Umbilical cord (tissue), 2 donors: ENCODE data around the gene B3GAT1. TPM values are rescaled to one million over a fixed set of nuclear protein-coding genes. Genes with fewer than 3 reads are reported as not detected.
A peak's percentile ranks its signal among the peaks of the same experiment; 100 is the strongest.

Experiments
- DNase-seq: peaks from one replicate; pipeline ENCODE4 v3.0.0-alpha.2; 2015; ENCODE audit warnings: low spot score
- total RNA-seq: library from RNA; depleted of rRNA; stranded (reverse); fragments of >200 nt; gene quantifications from one replicate; pipeline ENCODE4 v1.2.3, GENCODE V29; 2014; ENCODE audit warnings: low replicate concordance; ENCODE audit not compliant: insufficient read depth

B3GAT1 gene
- total RNA-seq, 1 donor from 2014 or later, result 2.4 TPM

DNA sequence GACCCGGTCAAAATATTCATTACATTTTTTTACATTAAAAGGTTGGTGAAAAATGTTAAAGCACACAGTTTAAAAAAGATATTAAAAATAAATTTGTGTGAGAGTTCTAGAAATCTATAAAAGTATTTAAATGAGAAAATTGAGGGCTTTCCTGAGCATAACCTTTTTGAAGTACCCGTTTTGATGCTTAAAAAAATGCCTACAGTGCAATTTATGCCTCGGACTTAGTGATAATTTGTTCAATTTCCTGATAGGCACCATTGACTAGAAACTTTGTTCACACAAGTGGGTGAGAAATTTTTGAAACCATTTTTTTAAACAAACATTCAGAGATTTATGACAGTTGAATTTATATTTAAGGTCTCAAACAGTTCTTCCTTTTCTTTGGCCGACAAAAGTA, 29.7 kb upstream of the B3GAT1 start:
- no peak for DNase-seq

DNA sequence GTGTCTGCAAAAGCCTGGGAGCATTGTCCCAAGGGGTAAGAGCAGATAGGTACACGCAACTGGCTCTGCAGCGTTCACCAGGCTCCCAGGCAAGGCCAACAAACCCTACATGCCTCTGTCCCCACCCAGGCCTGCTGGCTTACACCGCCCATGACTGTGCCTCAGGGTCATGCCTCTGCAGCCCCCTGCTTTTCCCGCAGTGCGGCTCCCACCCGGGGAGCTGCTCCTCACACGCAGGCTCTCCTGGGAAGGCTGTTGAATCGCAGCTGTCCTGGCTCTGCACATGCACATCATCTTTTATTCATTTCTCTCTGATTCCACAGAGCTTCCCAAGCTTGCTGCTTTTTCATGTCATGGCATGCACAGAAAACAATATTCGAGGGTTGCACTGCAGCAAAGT, 29.2 kb upstream of the B3GAT1 start:
- no peak for DNase-seq

DNA sequence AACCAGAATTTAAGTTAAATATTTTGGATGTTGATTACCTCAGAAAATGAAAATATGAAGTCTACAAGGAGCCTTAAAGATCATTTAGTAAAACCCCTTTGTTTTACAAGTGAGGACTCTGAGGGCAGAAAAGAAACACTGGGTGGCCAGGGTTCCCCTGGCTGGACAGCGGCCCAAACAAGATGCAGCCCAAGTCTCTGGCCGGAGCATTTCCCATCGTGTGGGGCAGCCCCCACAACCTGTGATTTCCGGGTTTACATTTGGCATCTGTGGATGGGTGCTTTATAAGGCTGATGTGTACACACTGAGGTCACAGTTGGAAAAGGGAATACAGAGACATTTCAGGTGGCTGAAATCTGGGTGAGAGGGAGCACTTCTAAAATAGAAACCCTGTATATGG, 28.8 kb upstream of the B3GAT1 start:
- no peak for DNase-seq

DNA sequence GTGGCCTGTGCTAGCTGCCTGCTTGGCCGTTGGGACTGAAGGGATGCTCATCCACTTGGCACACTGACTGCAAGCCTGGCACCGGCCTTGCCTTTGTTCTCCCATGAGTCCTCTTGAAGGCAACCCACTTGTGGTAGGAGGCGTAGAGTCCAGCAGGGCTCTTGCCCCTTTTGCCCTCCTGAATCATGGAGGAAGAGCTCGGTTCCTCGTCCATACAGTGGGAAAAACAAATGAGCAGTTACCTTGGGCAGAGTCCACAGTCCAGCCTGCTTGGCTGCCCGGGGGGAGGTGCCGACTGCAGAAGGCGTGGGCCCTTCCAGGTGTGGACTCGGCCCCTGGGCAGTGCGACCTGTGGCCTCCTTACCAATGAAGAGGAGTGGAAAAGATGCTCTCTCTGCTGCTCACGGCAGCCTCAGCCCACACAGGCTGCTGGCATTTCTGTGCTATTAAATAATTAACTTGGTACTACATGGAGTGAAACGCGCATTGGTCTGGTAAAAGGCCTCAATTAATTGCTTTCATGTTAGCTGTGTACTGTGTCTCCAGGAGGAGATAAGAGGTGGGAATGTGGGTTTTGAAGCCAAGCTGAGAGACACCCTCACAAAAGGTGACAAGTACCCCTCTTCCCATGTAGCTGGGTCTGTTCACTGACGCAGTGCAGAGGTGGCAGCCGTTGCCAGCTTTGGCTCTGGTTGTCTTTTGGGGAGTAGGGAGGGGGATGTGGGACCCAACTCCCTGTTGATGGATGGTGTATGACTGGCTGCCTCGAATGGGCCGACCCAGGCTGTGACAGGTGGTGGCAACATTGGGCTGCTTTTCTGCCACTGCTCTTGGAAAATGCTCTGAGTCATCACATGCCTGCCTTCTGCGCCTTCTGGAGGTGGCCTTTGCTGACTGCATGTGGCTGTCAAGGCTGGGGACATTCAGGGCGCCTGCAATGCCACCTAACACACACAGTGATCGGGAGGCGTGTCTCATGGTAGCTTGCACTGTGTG, 26.8 kb upstream of the B3GAT1 start:
- DNase-seq, result no peak

DNA sequence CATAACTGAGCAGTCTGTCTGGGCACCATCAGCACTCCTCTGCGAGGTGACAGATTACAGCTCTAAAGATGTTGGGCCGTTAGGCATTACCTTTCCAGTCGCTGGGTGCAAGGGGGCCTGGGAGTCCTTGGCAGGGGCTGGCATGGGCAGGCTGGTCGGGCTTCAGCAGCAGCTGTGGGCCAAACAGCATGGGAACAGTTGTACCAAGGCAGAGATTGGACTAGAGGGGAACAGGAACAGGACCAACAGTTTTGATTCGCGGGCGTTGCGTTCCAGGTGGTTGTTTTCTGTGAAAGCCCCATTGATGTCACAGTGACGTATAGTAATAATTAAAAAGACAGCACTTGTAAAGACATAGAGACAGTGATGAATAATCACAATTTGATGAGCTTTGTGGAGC, 25.8 kb upstream of the B3GAT1 start:
- DNase-seq, result no peak

DNA sequence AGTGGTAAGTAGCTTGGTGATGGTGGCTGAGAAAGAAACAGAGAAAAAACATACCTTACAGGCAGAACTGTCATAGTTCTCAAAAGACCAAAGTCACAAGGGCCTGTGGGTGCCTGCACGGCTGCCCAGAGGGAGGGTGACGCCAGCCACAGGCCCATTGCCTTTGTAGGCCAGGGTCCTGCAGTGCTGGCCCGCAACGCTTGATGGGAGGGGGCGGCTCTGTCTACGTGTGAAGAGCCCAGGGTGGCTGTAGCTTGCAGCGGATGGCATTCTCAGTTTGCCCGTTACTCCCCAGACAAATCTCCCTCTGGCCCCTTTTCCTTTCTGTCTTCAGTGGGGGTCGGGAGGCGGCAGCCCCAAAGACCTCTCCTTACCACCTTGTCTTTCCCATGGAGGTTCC, 24.7 kb upstream of the B3GAT1 start:
- DNase-seq, result no peak

DNA sequence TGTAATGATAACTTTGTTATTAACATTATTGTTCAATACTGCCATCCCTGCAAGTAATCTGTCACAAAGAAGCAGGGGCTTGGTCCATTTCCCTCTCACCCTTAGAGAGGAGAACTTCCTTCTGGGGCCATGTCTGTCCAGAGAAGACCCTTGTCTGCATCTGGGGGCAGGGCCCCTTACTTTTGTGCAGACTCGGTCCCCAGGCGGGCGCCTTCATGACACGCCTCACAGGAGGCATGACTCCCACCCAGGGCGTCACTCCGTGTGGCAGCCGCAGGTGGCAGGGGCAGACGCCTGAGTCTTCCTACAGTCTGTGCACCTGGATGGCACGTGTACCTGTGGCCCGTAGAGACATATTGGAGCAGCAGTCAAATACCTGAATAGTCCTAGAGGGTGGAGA, 21.8 kb upstream of the B3GAT1 start:
- DNase-seq, result no peak

DNA sequence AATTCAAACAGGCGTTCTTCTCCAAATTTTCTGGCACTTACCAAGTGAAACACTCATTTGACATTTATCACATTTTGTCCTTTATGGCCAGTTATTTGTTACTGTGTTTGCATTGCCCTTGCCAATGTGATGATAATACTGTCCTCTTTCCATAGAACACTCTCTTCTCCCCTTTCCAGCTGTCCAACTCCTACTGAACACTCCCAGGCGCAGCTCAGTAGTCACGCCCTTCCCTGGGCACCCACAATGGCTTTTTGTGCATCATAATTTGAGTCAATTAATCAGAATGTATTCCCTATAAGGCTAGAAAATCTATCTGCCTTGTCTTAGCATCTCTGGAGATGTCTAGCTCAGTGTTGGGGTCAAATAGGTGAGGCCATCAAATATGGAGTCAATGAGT, 21.2 kb upstream of the B3GAT1 start:
- DNase-seq, result no peak

DNA sequence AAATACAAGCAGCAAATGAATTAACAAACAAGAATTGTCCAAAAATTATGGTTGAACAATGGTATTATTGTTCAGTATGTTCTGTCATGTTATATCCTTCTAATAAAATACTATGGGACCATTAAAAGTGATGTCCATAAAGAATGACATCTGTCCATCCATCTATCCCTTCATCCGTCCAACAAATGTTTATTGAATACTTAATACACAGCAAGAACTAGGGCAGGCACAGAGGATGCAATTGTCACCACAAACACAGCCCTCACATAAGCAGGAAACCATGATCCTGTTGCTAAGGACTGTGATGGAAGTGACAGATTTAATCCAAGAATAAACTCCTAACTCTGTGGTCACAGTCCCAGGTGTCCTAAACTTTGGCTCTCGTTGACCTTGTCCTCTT, 20.7 kb upstream of the B3GAT1 start:
- DNase-seq, result no peak

DNA sequence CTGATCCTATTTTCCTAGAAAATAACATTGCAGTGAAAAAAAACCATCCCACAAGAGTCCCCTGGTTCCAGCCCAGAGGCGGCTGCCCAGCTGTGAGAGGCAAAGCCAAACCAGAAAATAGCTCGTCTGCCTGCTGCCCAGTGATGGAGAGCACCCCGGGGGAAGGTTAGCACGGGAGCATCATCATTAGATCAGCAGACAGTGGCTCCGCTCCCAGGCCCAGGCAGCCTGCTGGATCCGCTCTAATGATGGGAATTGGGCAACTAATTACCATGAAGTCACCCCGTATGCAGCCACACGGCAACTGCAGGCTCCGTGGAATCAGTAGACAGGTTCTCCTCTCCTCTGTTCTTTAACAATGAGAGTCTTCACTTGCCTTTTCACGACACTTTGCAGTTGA, 17.1 kb upstream of the B3GAT1 start:
- DNase-seq, result no peak

DNA sequence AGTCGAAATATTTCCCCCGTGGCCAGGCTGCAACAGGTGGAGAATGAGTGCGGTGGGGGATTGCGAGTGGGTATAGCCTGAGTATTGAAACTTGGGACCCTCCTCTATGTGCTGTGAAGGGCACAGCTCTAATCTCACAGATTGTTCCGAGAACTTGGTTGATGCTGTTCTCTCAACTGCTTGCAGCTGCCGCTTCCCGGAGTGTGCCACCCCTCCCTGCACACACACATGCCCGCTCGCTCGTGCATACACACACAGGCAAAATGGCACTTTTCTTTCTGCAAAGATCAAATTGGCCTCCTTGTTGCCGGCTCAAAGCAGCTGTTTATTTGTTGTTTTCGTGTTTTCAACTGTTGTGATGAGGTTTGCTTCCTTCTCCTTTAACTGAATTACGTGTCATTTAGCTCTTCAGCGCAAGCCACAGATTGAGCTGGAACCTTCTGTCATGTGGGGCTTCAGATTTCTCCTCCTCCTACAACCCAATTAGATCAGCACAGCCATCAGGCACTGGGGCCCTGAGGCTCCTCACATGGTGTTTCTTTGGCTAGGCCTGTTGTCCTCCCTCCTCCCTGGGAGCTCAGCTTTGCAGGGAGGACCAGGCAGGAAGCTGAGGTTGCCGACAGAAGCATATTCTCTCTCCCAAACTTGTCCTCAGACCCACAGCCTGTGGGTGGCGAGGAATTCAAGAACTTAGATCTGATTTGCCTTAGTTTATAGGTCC, 13.9 kb upstream of the B3GAT1 start:
- no peak for DNase-seq

DNA sequence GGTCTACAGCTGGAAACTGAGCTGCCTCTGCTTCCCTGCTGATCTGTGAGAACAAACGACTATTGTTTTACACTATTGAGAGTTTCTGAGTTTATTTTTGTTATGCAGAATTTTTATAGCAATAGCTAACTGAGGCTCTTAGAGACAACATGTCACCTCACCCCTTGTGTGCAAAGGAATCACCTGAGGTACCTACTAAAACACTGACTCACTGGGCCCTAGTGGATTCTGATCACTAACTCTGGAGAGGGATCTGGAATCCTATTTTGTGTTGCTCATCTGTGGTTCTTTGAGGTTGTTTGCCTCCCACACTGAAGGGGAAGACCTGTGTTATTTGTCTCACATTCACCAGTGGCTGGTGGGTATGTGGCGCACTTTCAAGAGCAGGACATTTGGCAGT, 13.4 kb upstream of the B3GAT1 start:
- no peak for DNase-seq

DNA sequence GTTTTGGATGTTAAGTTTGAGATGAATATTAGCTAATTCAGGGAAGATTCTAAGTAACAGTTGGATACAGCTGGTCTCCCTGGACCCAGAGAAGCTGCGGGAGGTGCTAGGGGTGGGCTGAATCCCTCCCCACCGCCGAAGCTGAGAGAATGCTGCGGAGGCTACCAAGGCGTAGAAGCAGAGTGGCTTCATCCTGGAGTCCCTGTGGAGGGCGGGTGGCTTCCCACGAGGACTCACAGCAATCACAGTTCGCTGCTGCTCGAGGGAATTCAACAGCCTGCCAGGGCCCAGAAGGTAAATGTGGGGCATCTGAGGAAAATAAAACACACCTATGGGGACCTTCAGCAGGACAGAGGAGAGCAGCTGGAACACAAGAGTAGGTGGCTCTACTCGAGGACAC, 11.1 kb upstream of the B3GAT1 start:
- no peak for DNase-seq

DNA sequence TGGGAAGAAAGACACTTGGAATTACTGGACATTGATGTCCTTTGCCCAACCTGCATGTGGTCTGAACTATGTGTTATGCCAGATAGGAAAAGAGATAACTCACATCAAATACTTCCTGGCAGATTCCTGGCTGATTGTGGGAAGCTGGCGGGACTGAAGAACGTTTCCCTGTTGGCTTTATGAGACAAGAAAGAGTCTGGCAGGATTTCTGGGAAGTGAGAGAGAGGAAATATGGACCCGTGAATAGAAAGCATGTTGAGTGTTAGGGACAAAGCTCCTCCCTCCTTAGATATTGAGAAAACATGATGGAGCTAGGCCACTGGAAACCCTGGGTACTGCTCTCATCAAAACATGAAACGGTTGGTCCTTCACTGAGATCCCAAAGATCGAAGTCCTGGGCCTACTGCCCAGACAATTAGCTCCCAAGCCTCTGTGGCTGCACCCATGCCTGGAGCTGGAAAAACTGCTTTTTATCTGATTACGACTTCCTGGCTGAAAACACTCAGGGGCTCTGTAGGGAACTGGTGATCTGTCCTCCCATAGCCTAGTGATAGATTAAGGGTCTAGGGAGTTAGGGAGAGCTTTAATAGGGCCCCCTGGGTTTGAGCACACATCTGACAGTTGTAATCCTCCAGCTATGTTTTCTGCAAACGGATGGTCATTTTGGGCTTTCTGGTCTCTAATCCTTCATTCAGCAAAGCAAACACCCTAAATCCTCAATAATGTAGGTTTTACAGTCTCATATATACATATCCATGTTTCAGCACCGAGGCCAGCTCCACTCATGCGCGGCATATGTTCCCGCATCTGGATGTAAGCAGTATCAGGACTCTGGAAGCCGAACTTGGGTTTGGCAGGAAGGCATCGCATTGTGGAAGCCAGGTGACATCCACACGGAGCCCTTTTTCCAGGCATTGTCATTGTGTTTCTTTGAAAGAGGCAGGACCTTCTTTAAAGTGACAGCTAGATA, 6.1 kb upstream of the B3GAT1 start:
- DNase-seq, result peak; percentile 68

DNA sequence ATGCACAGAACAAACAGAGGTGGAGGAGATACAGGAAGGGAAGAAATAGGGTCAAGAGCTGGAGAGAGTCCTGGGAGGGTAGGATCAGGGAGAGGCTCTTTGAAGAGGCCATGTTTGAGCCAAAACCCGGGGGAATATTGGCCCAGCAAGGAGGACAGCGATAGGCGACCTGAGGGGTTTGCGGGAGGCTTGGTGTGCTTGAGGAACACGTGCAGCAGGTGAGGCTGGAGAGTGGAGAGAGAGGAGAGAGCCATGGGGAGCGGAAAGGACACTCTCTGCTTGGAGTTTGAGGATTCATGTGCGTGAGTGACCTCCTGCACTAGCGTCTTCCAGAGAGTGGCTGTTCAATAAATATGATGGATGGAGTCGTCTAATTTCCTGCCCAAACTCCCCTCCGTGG, 4.7 kb upstream of the B3GAT1 start:
- DNase-seq, result no peak

DNA sequence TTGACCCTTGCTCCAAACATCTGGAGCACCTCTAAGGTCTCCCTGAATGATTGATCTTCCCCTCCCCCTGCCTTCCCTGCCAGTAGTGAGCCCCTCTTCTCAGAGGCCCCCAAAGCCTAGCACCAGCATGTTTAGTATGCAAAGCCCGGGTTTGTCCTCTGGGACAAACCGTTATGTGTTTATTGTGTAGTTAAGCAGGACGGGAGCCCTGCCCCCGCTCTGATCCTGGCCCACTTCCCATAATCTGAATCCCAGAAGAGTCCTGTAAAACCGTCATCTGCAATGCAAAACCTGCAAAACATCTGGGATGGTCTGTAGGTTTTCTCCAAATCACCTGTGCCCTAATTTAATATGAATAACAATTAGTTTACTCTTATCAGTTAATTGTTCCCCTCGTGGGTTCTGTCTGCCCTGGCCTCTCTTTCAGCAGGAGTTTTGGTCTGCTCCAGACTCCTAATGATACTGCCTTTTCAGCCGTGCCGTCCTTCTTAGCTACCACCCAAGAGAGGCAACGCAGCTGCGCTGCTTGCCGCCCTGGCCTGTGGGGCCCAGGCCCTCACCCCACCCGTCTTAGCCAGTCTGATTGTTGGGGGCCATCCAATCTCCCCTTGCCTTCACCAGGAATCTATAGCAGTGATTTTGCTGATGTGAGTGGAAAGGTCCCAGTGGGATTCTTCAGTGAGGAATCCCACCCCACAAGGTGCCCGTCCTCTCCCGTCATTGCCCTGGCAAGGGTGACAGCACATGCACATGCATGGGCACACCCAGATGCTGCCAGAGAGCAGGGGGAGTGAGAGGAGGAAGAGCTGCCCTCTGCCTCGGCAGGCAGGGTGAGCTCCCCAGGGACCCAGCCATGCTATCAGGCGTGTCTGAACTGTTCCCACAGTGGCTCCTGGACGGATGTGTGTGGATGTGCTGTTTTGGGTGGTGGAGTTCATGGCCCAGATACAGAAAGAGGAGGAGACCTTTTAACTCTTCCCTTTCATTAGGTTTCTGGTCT, 3.0 kb upstream of the B3GAT1 start:
- DNase-seq, result no peak

DNA sequence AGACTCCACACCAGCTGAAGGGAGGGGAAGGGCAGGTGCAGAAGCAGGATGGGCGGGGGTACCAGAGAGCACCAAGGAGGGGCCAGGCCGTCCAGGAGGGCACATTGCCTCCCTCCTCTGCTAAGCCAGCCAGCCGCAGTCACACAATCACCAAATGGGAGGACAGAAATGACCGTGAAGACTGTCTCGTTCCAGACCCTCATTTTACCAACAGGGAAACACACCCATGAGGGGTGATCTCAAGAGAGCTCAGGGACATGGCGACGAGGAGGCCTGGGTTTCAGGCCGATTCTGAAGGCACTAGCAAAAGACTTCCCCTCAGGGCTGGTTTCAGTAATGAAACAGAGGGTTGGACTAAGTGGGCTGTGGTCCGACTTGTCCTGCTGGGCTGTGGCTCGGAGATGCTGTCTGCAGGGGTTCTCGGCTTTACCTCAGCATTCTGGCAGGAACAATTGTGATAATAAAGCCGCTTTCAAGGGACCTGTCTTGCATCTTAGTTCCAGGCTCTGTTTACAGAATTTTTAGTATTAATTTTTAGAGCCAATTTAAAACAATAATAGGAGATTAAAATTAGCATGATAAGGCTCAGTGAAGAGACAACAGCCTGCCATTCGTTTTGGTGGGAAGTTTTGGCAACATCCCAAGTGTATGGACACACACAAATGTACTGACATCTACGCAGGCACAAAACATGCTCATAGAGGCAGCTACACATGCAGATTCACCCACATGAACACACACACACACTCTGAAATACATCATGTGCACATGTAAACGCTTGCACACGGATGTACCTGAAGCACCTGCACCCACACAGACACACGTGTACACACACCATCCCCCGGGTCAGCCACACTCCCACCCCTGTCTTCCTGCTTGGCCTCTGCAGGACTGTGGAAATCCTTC, 2.0 kb upstream of the B3GAT1 start:
- DNase-seq, result no peak

DNA sequence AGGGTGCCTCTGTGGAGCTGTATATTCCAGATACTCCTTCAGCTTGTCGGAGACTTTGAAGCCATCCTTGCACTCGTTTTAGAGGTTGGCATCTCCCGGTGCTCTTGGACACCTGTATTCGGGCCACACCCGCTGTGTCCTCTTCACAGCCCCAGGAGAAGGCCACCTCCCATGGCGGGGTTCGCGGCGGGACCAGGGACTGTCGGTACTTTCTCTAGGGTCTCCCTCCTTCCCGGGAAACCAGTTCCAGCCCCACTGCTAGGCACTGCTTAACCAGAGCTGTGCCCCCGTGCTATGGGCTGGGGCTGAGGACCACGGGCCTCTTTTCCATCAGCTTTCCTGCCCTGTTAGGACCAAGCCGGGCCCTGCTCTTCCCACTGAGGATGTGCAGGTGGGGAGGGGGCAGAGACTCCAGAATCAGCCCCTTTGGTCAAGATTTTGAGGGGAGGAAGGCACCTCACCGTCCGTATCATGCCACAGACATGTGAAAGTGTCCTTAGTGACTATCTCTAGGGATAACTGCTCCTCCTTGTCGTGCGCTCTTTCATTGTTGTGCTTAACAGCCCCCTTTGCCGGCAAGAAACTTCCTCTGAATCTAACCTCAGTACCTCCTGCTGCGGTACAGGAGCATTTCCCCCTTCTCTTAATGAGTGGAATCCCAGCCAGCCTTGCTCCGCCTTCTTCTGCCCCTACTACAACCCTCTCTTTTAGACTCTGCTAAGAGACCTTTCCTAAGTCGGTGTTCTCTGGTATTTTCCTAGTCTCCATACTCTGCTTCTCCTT, 1.2 kb upstream of the B3GAT1 start:
- no peak for DNase-seq

DNA sequence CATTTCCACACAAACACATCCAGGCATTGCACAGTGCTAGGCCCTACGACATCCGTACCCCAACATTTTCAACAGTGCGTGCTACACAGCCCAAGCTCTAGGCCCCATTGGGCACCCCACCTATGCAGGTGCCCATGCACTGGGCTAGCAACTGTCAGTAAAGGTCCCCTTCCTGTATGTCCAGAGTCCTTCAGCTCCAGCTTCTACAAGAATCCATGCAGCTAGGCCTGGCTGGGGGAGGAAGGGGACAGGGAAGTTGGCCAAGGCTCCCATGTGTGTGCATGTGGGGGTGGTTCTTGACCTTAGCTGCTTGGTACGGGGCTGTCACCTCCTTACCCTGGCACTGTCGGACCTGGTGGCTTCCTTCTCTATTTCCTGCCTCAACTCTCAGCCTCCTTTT, 1.3 kb downstream of the B3GAT1 start:
- no peak for DNase-seq
